Measurements from ENCODE around the gene GRM4.

- TF ChIP-seq CTCF (IDR thresholded peaks at IDR 0.05) (no peak), POLR2A (IDR thresholded peaks at IDR 0.05) (no peak)
Measured at GRCh38 chr6:34146021-34146782, at the start of gene GRM4.
